Mucosa of stomach (tissue), 1 donor: ENCODE data around the gene SRRT.

Experiments used
- H3K27me3 ChIP-seq: one replicate; pipeline ENCODE4 v1.7.0; 2013; ENCODE audit warnings: mild to moderate bottlenecking, low read length; ENCODE audit not compliant: control insufficient read depth, insufficient read depth
- H3K36me3 ChIP-seq: one replicate; pipeline ENCODE4 v1.7.0; 2013; ENCODE audit warnings: low read length; ENCODE audit not compliant: control insufficient read depth, insufficient read depth
- H3K4me1 ChIP-seq: one replicate; pipeline ENCODE4 v1.7.0; 2013; ENCODE audit warnings: mild to moderate bottlenecking, low read length; ENCODE audit not compliant: control insufficient read depth, insufficient read depth
- H3K4me3 ChIP-seq: one replicate; pipeline ENCODE4 v1.7.0; 2013; ENCODE audit warnings: low read length
- H3K9ac ChIP-seq: one replicate; pipeline ENCODE4 v1.7.0; 2013; ENCODE audit warnings: mild to moderate bottlenecking, low read length, moderate library complexity
- H3K9me3 ChIP-seq: one replicate; pipeline ENCODE4 v1.7.0; 2013; ENCODE audit warnings: mild to moderate bottlenecking, low read length, moderate library complexity; ENCODE audit not compliant: control insufficient read depth
- donor health status: Pancreatic carcinoma.

Gene SRRT

GRCh38 chr7:100874577-100875355 is at the start of gene SRRT:
TSS of gene SRRT (plus strand) at chr7:100875103. CDS start at chr7:100875591, 488 bp downstream.
- no peaks in the 10 kb centered on the region for H3K27me3 ChIP-seq
- H3K4me1 ChIP-seq, result peaks cover 29% of the 10 kb centered on the region

GRCh38 chr7:100825215-100825671 is 49.7 kb upstream of the SRRT start:
- Histone ChIP-seq H3K9ac (peak overlapping the region; percentile 35), H3K4me1 (peaks cover 29% of the 10 kb centered on the region), H3K36me3 (no peaks in the 10 kb centered on the region), H3K27me3 (peaks cover 3% of the 10 kb centered on the region), H3K4me3 (peak overlapping the region; percentile 1), H3K9me3 (no peaks in the 10 kb centered on the region)

More at GRCh38 chr7:100874577-100875355, at the start of gene SRRT:
- Histone ChIP-seq H3K4me3 (peak within 1 kb of the TSS; percentile 97), H3K36me3 (no peaks in the 10 kb centered on the region), H3K9ac (peak within 1 kb of the TSS; percentile 96), H3K9me3 (no peaks in the 10 kb centered on the region)

GRCh38 chr7:100825751-100826513 is 49.0 kb upstream of the SRRT start:
- H3K36me3 ChIP-seq, result no peaks in the 10 kb centered on the region
- H3K9ac ChIP-seq, result peak overlapping the region; percentile 35
- H3K27me3 ChIP-seq, result peaks cover 3% of the 10 kb centered on the region
- H3K9me3 ChIP-seq, result no peaks in the 10 kb centered on the region
- peaks cover 29% of the 10 kb centered on the region for H3K4me1 ChIP-seq
- H3K4me3 ChIP-seq, result peak overlapping the region; percentile 1

DNA sequence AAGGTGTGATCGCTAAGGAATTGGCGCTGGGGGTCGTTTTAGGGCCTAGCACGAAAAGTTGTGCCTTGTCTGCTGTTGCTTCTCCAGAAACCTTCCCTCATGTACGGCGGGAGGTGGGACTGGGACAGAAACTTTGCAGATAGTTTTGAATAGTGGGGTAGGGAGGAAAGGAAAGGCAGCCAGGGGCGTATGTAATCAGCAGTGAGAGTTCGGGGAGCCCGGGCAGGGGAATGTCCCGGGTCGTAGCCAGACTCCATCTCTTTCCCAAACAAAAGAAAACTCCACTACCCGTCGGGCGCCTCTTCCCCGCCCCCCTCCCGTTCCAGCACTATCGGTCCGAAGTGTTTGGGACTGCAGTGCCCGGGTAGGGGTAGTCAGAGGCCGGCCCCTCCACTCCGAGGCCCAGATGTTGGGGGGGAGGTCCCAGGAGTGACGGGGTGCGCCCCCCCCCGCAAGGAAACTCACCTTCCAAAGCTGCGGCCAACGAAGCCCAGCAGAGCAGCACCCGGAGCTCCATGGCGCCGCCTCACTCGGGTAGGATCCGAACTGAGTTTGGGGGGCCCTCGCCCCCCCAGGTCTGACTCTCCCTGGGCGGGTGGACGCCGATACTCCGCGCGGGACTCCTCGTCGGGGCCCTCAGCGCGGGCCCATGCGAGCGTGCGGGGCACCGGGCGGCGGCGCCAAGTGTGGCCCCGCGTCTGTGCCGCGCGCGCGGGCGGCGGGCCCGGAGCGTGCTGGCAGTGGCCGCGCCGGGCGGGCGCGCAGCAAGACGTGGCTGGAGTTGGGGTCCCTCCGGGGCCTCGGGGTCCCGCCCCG is 48.2 kb upstream of the SRRT start:
- H3K9ac ChIP-seq, result peak overlapping the region; percentile 35
- peaks cover 29% of the 10 kb centered on the region for H3K4me1 ChIP-seq
- peaks cover 3% of the 10 kb centered on the region for H3K27me3 ChIP-seq
- no peaks in the 10 kb centered on the region for H3K9me3 ChIP-seq
- no peaks in the 10 kb centered on the region for H3K36me3 ChIP-seq
- peak overlapping the region; percentile 1 for H3K4me3 ChIP-seq

- Histone ChIP-seq H3K27me3 (peaks cover 3% of the 10 kb centered on the region), H3K9ac (peak within 1 kb of the TSS; percentile 56), H3K4me3 (peak within 1 kb of the TSS; percentile 41), H3K36me3 (no peaks in the 10 kb centered on the region), H3K9me3 (no peaks in the 10 kb centered on the region), H3K4me1 (peaks cover 29% of the 10 kb centered on the region)
Measured at GRCh38 chr7:100827330-100828226, 47.3 kb upstream of the SRRT start, which contains the start of gene EPHB4. TSS of gene EPHB4 (minus strand) at chr7:100827523. CDS start at chr7:100827030, 493 bp downstream.

GRCh38 chr7:100829150-100829716 is 45.7 kb upstream of the SRRT start:
- Histone ChIP-seq H3K9me3 (no peaks in the 10 kb centered on the region), H3K4me1 (peaks cover 29% of the 10 kb centered on the region), H3K36me3 (no peaks in the 10 kb centered on the region), H3K9ac (no peak overlapping the region), H3K4me3 (no peak overlapping the region), H3K27me3 (peaks cover 3% of the 10 kb centered on the region)

- peaks cover 20% of the 10 kb centered on the region for H3K4me1 ChIP-seq
- peaks cover 3% of the 10 kb centered on the region for H3K27me3 ChIP-seq
- H3K9me3 ChIP-seq, result no peaks in the 10 kb centered on the region
- no peak overlapping the region for H3K9ac ChIP-seq
- no peak overlapping the region for H3K4me3 ChIP-seq
- no peaks in the 10 kb centered on the region for H3K36me3 ChIP-seq
Measured at GRCh38 chr7:100830396-100830795, 44.5 kb upstream of the SRRT start.

- H3K27me3 ChIP-seq, result peaks cover 3% of the 10 kb centered on the region
- H3K4me1 ChIP-seq, result peaks cover 25% of the 10 kb centered on the region
- no peak overlapping the region for H3K9ac ChIP-seq
- H3K4me3 ChIP-seq, result no peak overlapping the region
- no peaks in the 10 kb centered on the region for H3K36me3 ChIP-seq
- no peaks in the 10 kb centered on the region for H3K9me3 ChIP-seq
Measured at GRCh38 chr7:100832281-100832633, 42.6 kb upstream of the SRRT start.

DNA sequence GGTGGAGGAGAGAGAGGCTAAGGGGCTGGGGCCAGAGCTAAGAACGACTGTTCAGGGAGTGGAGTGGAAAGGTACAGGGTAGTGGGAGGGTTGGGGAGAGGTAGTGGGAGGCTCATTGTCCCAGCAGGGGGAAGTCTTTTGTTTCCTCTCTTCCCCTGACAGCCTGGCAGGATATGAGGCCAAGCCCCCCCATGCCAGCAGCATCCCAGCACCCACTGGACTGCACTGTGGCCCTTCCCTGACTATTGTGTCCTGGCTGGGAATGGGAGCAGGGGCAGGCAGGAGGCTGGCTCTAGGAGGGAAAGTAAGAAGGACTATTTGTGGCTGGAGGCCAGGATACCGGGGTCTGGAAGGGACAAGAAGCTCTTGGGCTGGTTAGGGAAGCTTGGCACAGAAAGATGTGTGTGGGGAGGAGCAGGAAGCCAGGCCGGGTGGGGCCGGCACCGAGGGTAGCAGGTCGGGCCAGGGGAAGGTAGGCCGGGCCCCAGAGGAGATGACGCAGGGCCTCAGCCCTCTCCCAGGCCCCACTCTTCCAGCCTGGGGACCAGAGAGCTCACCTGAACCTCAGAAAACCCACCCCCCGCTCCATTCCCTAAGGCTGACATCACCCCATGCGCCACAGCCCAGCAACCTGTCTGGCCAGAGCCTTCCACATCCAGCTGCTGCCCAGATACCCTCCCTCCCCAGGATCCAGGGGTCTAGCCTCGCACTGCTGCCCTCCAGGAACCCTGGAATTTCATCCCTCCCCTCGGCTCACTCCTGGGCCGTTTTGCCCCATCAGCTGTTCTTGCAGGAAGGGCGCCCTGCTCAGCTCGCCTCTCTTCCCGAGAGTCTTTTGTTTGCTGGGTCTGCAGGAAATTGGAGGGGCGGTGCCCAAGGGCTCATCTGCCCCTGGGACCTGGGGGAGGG is 38.7 kb upstream of the SRRT start:
- H3K4me3 ChIP-seq, result no peak overlapping the region
- H3K9me3 ChIP-seq, result no peaks in the 10 kb centered on the region
- peaks cover 18% of the 10 kb centered on the region for H3K4me1 ChIP-seq
- H3K36me3 ChIP-seq, result no peaks in the 10 kb centered on the region
- H3K9ac ChIP-seq, result peak overlapping the region; percentile 50
- H3K27me3 ChIP-seq, result no peaks in the 10 kb centered on the region

- peaks cover 18% of the 10 kb centered on the region for H3K4me1 ChIP-seq
- peak overlapping the region; percentile 72 for H3K9ac ChIP-seq
- peak overlapping the region; percentile 60 for H3K4me3 ChIP-seq
- H3K9me3 ChIP-seq, result no peaks in the 10 kb centered on the region
- no peaks in the 10 kb centered on the region for H3K36me3 ChIP-seq
- H3K27me3 ChIP-seq, result no peaks in the 10 kb centered on the region
Measured at GRCh38 chr7:100836812-100837098, 38.1 kb upstream of the SRRT start.
